Mesendoderm (in vitro differentiated cells): ENCODE data around the gene UBAC2.

Source experiments
- DNase-seq: peaks from one replicate; pipeline ENCODE4 v3.0.0; 2013
- H2AK5ac ChIP-seq: 2 replicates; pipeline ENCODE4 v1.6.1; 2013; ENCODE audit warnings: low read length, inconsistent platforms
- H2BK120ac ChIP-seq: 2 replicates; pipeline ENCODE4 v1.6.1; 2013; ENCODE audit warnings: low read depth, mild to moderate bottlenecking, low read length, moderate library complexity, mixed read lengths
- H2BK15ac ChIP-seq: replicated peaks from 2 replicates; pipeline ENCODE4 v1.6.1; 2013; ENCODE audit warnings: low read depth, mild to moderate bottlenecking, moderate library complexity
- H2BK5ac ChIP-seq: 2 replicates; pipeline ENCODE4 v1.6.1; 2013; ENCODE audit warnings: low read length, inconsistent platforms
- H3K18ac ChIP-seq: 2 replicates; pipeline ENCODE4 v1.6.1; 2013; ENCODE audit warnings: mild to moderate bottlenecking, low read length, mixed read lengths
- H3K23ac ChIP-seq: one replicate; pipeline ENCODE4 v1.6.1; 2013; ENCODE audit warnings: low read length
- H3K27ac ChIP-seq: 2 replicates; pipeline ENCODE4 v1.5.1; 2013; ENCODE audit warnings: low read depth, mild to moderate bottlenecking, inconsistent platforms, low read length, moderate library complexity
- H3K27me3 ChIP-seq: 2 replicates; pipeline ENCODE4 v1.6.1; 2013; ENCODE audit warnings: low read length, control low read depth, mild to moderate bottlenecking, inconsistent platforms; ENCODE audit not compliant: insufficient read depth, poor library complexity
- H3K36me3 ChIP-seq: 2 replicates; pipeline ENCODE4 v1.6.1; 2013; ENCODE audit warnings: low read length, inconsistent platforms; ENCODE audit not compliant: control insufficient read depth, insufficient read depth
- H3K4ac ChIP-seq: one replicate; pipeline ENCODE4 v1.6.1; 2013; ENCODE audit warnings: low read depth, mild to moderate bottlenecking, low read length, moderate library complexity
- H3K4me1 ChIP-seq: 2 replicates; pipeline ENCODE4 v1.6.1; 2013; ENCODE audit warnings: low read depth, low read length, inconsistent platforms; ENCODE audit not compliant: control insufficient read depth
- H3K4me2 ChIP-seq: 2 replicates; pipeline ENCODE4 v1.6.1; 2013; ENCODE audit warnings: low read length
- H3K4me3 ChIP-seq: 2 replicates; pipeline ENCODE4 v1.5.1; 2013; ENCODE audit warnings: mild to moderate bottlenecking, low read length
- H3K56ac ChIP-seq: one replicate; pipeline ENCODE4 v1.6.1; 2013; ENCODE audit warnings: low read length
- H3K79me1 ChIP-seq: 2 replicates; pipeline ENCODE4 v1.6.1; 2013; ENCODE audit warnings: low read length, inconsistent platforms
- H3K79me2 ChIP-seq: 2 replicates; pipeline ENCODE4 v1.6.1; 2013; ENCODE audit warnings: mild to moderate bottlenecking, low read length; ENCODE audit not compliant: control insufficient read depth, insufficient read depth
- H3K9ac ChIP-seq: 2 replicates; pipeline ENCODE4 v1.6.1; 2013; ENCODE audit warnings: low read length, inconsistent platforms
- H4K5ac ChIP-seq: one replicate; pipeline ENCODE4 v1.6.1; 2013; ENCODE audit warnings: low read length
- H4K8ac ChIP-seq: one replicate; pipeline ENCODE4 v1.6.1; 2013; ENCODE audit warnings: low read depth, mild to moderate bottlenecking, control low read depth, low read length, moderate library complexity
- WGBS: extraction: QIAGEN DNeasy Blood & Tissue Kit; methylation state at CpG from one replicate; pipeline ENCODE4 v1.1.7; 2013; ENCODE audit warnings: low lambda C conversion rate, missing lambda C conversion rate; ENCODE audit not compliant: insufficient coverage; ENCODE audit errors: extremely low coverage; 5-methylcytosine and 5-hydroxymethylcytosine counted together

The UBAC2 gene

DNA sequence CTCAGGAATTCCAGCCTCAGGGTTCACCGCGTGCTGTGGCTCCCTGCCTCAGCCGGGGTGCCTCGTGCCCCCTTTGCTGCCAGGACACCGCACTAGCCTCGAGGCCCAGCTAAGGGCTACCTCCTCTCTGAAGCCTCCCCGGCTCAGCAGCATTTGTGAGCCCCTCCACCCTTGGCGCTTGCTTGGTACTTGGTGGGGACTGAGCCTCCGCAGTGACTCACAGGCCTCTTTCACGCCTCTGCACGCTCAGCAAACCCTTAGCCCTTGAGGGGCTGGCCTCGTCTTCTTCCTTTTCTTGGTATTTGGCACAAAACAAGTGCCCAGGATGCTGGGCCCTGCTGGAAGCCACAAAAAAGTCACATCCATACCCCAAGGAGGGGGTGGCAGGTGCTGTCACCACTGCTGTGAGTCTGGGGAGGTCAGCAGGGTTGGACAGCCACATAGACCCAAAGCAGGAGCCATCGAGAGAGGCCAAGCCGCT, 215.2 kb downstream of the UBAC2 start:
- no peak overlapping the region for H2BK15ac ChIP-seq
- no peak overlapping the region for H2BK5ac ChIP-seq
- H3K4me2 ChIP-seq, result no peak overlapping the region
- H3K4me3 ChIP-seq, result no peak overlapping the region
- H4K5ac ChIP-seq, result no peak overlapping the region
- no peak overlapping the region for H3K27ac ChIP-seq
- WGBS, result no CpG with 5 or more reads among the region's 14 CpGs
- no peaks in the 10 kb centered on the region for H3K27me3 ChIP-seq
- no peak overlapping the region for H4K8ac ChIP-seq
- H3K79me1 ChIP-seq, result no peaks in the 10 kb centered on the region
- DNase-seq, result no peak
- H3K23ac ChIP-seq, result no peak overlapping the region
- no peak overlapping the region for H3K9ac ChIP-seq
- H2AK5ac ChIP-seq, result no peak overlapping the region
- no peak overlapping the region for H3K18ac ChIP-seq
- H2BK120ac ChIP-seq, result no peak overlapping the region
- no peaks in the 10 kb centered on the region for H3K79me2 ChIP-seq
- H3K4me1 ChIP-seq, result peaks cover 8% of the 10 kb centered on the region
- H3K56ac ChIP-seq, result no peak overlapping the region
- no peaks in the 10 kb centered on the region for H3K36me3 ChIP-seq
- H3K4ac ChIP-seq, result no peak overlapping the region

GRCh38 chr13:99416411-99417121, 215.9 kb downstream of the UBAC2 start:
- no peak overlapping the region for H3K9ac ChIP-seq
- no peaks in the 10 kb centered on the region for H3K79me1 ChIP-seq
- H3K56ac ChIP-seq, result no peak overlapping the region
- no peak overlapping the region for H4K5ac ChIP-seq
- H3K23ac ChIP-seq, result no peak overlapping the region
- H3K18ac ChIP-seq, result peak overlapping the region; percentile 11
- H3K36me3 ChIP-seq, result no peaks in the 10 kb centered on the region
- H4K8ac ChIP-seq, result no peak overlapping the region
- no peak overlapping the region for H2BK5ac ChIP-seq
- no CpG with 5 or more reads among the region's 24 CpGs for WGBS
- DNase-seq, result no peak
- no peaks in the 10 kb centered on the region for H3K79me2 ChIP-seq
- H2AK5ac ChIP-seq, result no peak overlapping the region
- H3K4me1 ChIP-seq, result peaks cover 8% of the 10 kb centered on the region
- no peaks in the 10 kb centered on the region for H3K27me3 ChIP-seq
- H3K27ac ChIP-seq, result no peak overlapping the region
- no peak overlapping the region for H3K4me2 ChIP-seq
- no peak overlapping the region for H3K4me3 ChIP-seq
- no peak overlapping the region for H3K4ac ChIP-seq
- no peak overlapping the region for H2BK15ac ChIP-seq
- no peak overlapping the region for H2BK120ac ChIP-seq

GRCh38 chr13:99417201-99418102, 216.8 kb downstream of the UBAC2 start:
- DNase-seq, result peak; percentile 43
- Histone ChIP-seq H3K79me2 (no peaks in the 10 kb centered on the region), H3K4ac (no peak overlapping the region), H3K27ac (no peak overlapping the region), H4K5ac (no peak overlapping the region), H2AK5ac (no peak overlapping the region), H3K18ac (no peak overlapping the region), H3K9ac (no peak overlapping the region), H3K27me3 (no peaks in the 10 kb centered on the region), H3K4me3 (no peak overlapping the region), H3K23ac (no peak overlapping the region), H2BK5ac (no peak overlapping the region), H4K8ac (no peak overlapping the region), H3K79me1 (no peaks in the 10 kb centered on the region), H3K4me1 (peaks cover 8% of the 10 kb centered on the region), H3K56ac (no peak overlapping the region), H2BK15ac (no peak overlapping the region), H2BK120ac (no peak overlapping the region), H3K4me2 (no peak overlapping the region), H3K36me3 (no peaks in the 10 kb centered on the region)
- no CpG with 5 or more reads among the region's 19 CpGs for WGBS

GRCh38 chr13:99418103-99418842, 217.6 kb downstream of the UBAC2 start:
- DNase-seq, result no peak
- H3K4me2 ChIP-seq, result no peak overlapping the region
- no peak overlapping the region for H2AK5ac ChIP-seq
- no CpG with 5 or more reads among the region's 15 CpGs for WGBS
- no peaks in the 10 kb centered on the region for H3K27me3 ChIP-seq
- H3K18ac ChIP-seq, result no peak overlapping the region
- no peaks in the 10 kb centered on the region for H3K36me3 ChIP-seq
- no peak overlapping the region for H3K4me3 ChIP-seq
- H3K56ac ChIP-seq, result no peak overlapping the region
- H2BK120ac ChIP-seq, result no peak overlapping the region
- no peak overlapping the region for H4K8ac ChIP-seq
- H2BK5ac ChIP-seq, result no peak overlapping the region
- no peak overlapping the region for H3K27ac ChIP-seq
- H2BK15ac ChIP-seq, result no peak overlapping the region
- H3K79me2 ChIP-seq, result no peaks in the 10 kb centered on the region
- H3K9ac ChIP-seq, result no peak overlapping the region
- no peak overlapping the region for H3K4ac ChIP-seq
- no peaks in the 10 kb centered on the region for H3K79me1 ChIP-seq
- no peak overlapping the region for H3K23ac ChIP-seq
- H3K4me1 ChIP-seq, result peaks cover 8% of the 10 kb centered on the region
- H4K5ac ChIP-seq, result no peak overlapping the region

- no peak overlapping the region for H3K4me3 ChIP-seq
- no peaks in the 10 kb centered on the region for H3K27me3 ChIP-seq
- no peaks in the 10 kb centered on the region for H3K79me1 ChIP-seq
- no peak overlapping the region for H4K5ac ChIP-seq
- H4K8ac ChIP-seq, result no peak overlapping the region
- no peak overlapping the region for H2BK120ac ChIP-seq
- no peak overlapping the region for H3K23ac ChIP-seq
- no CpG with 5 or more reads among the region's 4 CpGs for WGBS
- H2BK5ac ChIP-seq, result no peak overlapping the region
- H3K4me2 ChIP-seq, result no peak overlapping the region
- no peak overlapping the region for H2BK15ac ChIP-seq
- no peak for DNase-seq
- no peak overlapping the region for H3K9ac ChIP-seq
- H3K4ac ChIP-seq, result no peak overlapping the region
- no peak overlapping the region for H2AK5ac ChIP-seq
- no peaks in the 10 kb centered on the region for H3K79me2 ChIP-seq
- H3K36me3 ChIP-seq, result no peaks in the 10 kb centered on the region
- H3K56ac ChIP-seq, result no peak overlapping the region
- no peak overlapping the region for H3K18ac ChIP-seq
- H3K27ac ChIP-seq, result no peak overlapping the region
- peaks cover 8% of the 10 kb centered on the region for H3K4me1 ChIP-seq
Measured at GRCh38 chr13:99418843-99419140, 218.1 kb downstream of the UBAC2 start.
